Endothelial cell (in vitro differentiated cells): Measurements from ENCODE around the gene COQ9. TPM values are rescaled to one million over a fixed set of nuclear protein-coding genes. Genes with fewer than 3 reads are reported as not detected.

Experiments
- DNase-seq: peaks from one replicate; pipeline ENCODE4 v3.0.0; 2021; ENCODE audit warnings: low spot score
- H3K27ac Mint-ChIP-seq: one replicate; pipeline ENCODE4 v1.8.0; 2021; ENCODE audit warnings: mixed read lengths, inconsistent platforms; ENCODE audit not compliant: unreplicated experiment
- H3K27me3 Mint-ChIP-seq: one replicate; pipeline ENCODE4 v1.8.0; 2021; ENCODE audit warnings: mild to moderate bottlenecking, moderate library complexity, mixed read lengths, inconsistent platforms; ENCODE audit not compliant: unreplicated experiment
- H3K36me3 Mint-ChIP-seq: one replicate; pipeline ENCODE4 v1.8.0; 2021; ENCODE audit warnings: mild to moderate bottlenecking, low read depth, mixed read lengths, inconsistent platforms; ENCODE audit not compliant: unreplicated experiment
- H3K4me1 Mint-ChIP-seq: one replicate; pipeline ENCODE4 v1.8.0; 2021; ENCODE audit warnings: mild to moderate bottlenecking, mixed read lengths, inconsistent platforms; ENCODE audit not compliant: unreplicated experiment
- H3K4me3 Mint-ChIP-seq: one replicate; pipeline ENCODE4 v1.8.0; 2021; ENCODE audit warnings: mild to moderate bottlenecking, mixed read lengths, inconsistent platforms; ENCODE audit not compliant: unreplicated experiment
- H3K9me3 Mint-ChIP-seq: one replicate; pipeline ENCODE4 v1.8.0; 2021; ENCODE audit warnings: mixed read lengths, inconsistent platforms; ENCODE audit not compliant: unreplicated experiment
- total RNA-seq: library from RNA; stranded (reverse); fragmentation: NEBNext Ultra II Directional; extraction: Animal tissue kit (Norgen Biotek cat#: 25700); gene quantifications from one replicate; pipeline ENCODE4 v1.2.1, GENCODE V29; 2021; ENCODE audit not compliant: unreplicated experiment
- TF ChIP-seq, protein P1 (sequence below): fragments of 200-600 bp; sonication (generic); IDR thresholded peaks from one replicate; pipeline ENCODE4 v1.5.0; 2021; ENCODE audit warnings: antibody characterized with exemption; ENCODE audit not compliant: unreplicated experiment

COQ9 gene
- total RNA-seq, 1 donor from 2014 or later, result 23.1 TPM

DNA sequence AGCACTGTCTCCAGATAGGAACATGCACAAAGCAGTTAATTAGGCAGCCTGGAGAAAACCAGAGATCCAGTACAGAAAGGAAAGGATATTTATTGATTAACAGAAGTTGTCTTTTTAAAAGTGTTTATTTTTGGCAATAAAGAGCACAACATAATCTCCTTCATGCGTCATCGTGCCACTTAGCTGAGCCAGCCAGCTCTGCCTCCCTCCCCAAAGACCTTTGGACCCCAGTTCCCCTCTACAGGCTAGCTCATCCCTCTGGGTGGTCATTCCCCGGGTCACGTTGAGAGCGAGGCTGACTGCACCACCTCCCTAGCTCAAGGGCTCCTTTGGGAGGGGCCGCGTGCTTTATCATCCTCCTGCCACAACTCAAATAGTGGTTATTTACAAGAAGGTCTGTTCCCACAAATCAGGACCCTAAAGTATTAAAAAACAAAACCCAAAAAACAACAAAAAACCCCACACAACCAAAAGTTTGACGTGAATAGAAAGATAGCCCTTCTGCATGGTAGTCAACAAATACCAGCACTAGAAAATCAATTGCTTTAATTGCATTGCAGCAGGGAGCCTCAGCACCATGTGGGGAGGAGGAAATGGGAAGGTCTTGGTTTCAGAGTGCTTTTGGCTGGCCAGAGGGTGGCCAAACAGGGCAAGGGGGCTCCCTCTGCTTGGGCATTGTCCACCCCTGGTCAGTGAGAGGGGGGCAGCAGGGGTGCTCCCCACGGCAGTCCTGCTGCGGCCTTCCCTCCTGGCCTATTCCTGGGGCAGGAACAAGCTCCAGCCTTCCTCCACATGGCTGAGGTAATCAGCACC, 24.8 kb downstream of the COQ9 start:
- Mint-ChIP-seq H3K27me3 (peaks cover 5% of the 10 kb centered on the region), H3K4me3 (peak overlapping the region; percentile 73), H3K4me1 (peaks cover 20% of the 10 kb centered on the region), H3K36me3 (peaks cover 33% of the 10 kb centered on the region), H3K27ac (peak overlapping the region; percentile 50), H3K9me3 (no peaks in the 10 kb centered on the region)
- TF ChIP-seq, protein P1, sequence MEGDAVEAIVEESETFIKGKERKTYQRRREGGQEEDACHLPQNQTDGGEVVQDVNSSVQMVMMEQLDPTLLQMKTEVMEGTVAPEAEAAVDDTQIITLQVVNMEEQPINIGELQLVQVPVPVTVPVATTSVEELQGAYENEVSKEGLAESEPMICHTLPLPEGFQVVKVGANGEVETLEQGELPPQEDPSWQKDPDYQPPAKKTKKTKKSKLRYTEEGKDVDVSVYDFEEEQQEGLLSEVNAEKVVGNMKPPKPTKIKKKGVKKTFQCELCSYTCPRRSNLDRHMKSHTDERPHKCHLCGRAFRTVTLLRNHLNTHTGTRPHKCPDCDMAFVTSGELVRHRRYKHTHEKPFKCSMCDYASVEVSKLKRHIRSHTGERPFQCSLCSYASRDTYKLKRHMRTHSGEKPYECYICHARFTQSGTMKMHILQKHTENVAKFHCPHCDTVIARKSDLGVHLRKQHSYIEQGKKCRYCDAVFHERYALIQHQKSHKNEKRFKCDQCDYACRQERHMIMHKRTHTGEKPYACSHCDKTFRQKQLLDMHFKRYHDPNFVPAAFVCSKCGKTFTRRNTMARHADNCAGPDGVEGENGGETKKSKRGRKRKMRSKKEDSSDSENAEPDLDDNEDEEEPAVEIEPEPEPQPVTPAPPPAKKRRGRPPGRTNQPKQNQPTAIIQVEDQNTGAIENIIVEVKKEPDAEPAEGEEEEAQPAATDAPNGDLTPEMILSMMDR, result no peak
- DNase-seq, result no peak

DNA sequence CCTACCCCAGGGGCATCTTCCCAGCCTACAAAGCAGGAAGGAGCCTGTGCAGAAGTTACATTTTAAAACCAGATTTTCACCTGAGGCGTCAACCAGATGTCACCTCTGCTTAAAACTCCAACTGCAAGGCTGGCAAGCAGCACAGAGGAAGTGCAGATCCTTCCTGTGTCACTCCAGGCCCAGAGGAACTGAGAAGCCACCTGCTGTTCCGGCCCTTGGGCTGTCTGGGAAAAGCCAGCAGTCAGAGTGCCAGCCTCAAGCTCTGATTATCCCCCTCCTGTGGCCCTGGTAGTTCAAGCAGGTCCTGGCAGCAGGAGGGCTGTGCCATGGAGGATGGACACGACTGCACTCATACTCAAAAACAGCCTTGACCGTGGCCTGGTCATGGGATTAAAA, 25.4 kb downstream of the COQ9 start:
- TF ChIP-seq, protein P1, result no peak
- no peak overlapping the region for H3K27ac Mint-ChIP-seq
- peaks cover 23% of the 10 kb centered on the region for H3K4me1 Mint-ChIP-seq
- H3K27me3 Mint-ChIP-seq, result peaks cover 7% of the 10 kb centered on the region
- no peak overlapping the region for H3K4me3 Mint-ChIP-seq
- H3K36me3 Mint-ChIP-seq, result peaks cover 31% of the 10 kb centered on the region
- H3K9me3 Mint-ChIP-seq, result no peaks in the 10 kb centered on the region
- DNase-seq, result no peak

DNA sequence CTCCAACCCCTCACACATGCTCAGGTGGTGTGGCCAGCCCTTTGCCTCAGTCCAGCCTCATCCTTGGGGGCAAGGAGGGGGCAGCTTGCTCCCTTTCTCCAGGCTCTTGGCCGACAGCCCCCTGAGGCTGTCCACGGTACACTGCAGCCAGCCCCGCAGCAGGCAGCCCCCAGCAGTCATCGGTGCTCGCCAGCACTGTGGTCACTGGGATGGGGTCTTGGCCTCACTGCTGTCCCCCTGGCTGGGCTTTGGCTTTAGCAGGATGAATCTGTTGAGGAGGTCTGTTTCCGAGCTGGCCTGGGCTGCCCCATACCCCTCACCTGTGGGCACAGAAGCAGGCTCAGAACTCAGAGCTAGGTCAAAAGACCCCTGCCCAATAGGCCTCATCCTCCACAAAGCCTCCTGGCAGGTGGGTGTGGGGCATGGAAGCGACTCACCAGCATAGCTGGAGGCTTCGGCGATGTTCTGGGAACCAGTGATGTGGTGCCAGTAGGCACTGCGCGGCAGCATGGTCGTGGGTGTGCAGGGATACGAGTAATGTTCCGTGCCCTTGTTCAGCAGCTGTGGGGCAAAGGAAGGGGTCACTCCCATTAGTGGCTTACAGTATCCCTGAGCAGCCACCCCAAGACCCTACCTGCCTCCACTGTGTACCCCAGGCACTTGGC, 26.0 kb downstream of the COQ9 start:
- H3K27ac Mint-ChIP-seq, result no peak overlapping the region
- H3K4me3 Mint-ChIP-seq, result no peak overlapping the region

DNA sequence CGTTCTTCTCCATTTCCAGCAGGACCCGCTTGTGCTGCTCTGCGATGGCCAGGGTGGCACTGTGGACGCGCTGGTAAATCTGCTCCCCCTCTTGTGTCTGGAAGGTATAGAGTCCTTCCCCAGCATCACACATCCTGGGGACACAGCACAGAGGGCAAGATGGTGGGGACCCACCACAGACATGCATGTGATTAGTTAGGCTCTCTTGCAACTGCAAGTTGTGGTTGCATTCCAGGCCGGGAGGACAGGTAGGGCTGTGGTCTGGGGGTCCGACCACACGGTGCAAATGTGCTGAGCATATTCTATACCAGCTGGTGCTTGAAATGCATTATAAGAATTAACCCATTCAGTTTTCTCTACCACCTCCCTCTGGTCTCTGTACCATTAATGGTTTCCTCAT, 26.6 kb downstream of the COQ9 start:
- TF ChIP-seq, protein P1, result no peak
- Mint-ChIP-seq H3K4me3 (no peak overlapping the region), H3K27ac (no peak overlapping the region), H3K27me3 (peaks cover 12% of the 10 kb centered on the region), H3K36me3 (peaks cover 27% of the 10 kb centered on the region), H3K9me3 (no peaks in the 10 kb centered on the region), H3K4me1 (peaks cover 35% of the 10 kb centered on the region)
- no peak for DNase-seq

More for the DNA sequence above, 26.0 kb downstream of the COQ9 start:
- Mint-ChIP-seq H3K9me3 (no peaks in the 10 kb centered on the region), H3K4me1 (peaks cover 29% of the 10 kb centered on the region), H3K36me3 (peaks cover 27% of the 10 kb centered on the region), H3K27me3 (peaks cover 7% of the 10 kb centered on the region)
- TF ChIP-seq, protein P1, result no peak
- no peak for DNase-seq
